ENCODE results near the gene FBXL19. TPM values are rescaled to one million over a fixed set of nuclear protein-coding genes. Genes with fewer than 3 reads are reported as not detected.

The FBXL19 gene
- polyA plus RNA-seq, 1 donor (not counting 4 experiments of a cell fraction or from before 2014, with no cell fraction given), result 10.2 TPM

DNA sequence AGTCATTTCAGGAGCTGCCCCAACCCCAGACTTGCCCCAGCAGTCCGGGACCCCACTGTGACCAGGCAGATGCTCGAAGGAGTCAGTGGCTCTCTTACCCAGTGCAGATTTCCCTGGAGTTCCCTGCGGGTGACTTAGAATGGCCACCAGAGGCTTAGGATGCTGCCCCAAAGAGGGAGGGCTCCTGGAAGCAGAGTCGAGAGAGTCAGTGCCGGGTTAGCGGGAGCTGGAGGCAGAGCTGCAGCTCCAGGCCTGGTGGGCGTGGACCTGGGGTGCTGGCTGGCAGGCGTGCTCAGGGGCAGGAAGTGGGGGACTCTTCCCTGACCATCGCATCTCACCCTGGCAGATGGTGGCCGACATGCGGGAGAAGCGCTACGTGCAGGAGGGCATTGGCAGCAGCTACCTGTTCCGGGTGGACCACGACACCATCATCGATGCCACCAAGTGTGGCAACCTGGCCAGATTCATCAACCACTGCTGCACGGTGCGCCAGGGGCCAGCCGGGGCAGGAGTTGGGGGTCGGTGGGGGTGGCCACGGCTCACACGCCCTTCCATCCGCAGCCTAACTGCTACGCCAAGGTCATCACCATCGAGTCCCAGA, 60.0 kb downstream of the FBXL19 start:
- Histone ChIP-seq H3K79me2 (ENCODE audit: control insufficient read depth, insufficient read depth, low read length) (no peaks in the 10 kb centered on the region), H2AFZ (ENCODE audit: control insufficient read depth, low read length) (no peak overlapping the region), H3K4me1 (ENCODE audit: control insufficient read depth, extremely low read depth, insufficient read depth, low read length) (peaks cover 15% of the 10 kb centered on the region), H3K9ac (ENCODE audit: control insufficient read depth, extremely low read depth, insufficient read depth, low read length) (no peak overlapping the region), H3K4me2 (ENCODE audit: control insufficient read depth, extremely low read depth, insufficient read depth, low read depth, low read length) (no peak overlapping the region), H3K27ac (ENCODE audit: control insufficient read depth, insufficient read depth, low read length) (no peak overlapping the region), H3K36me3 (ENCODE audit: control insufficient read depth in 2 of 2, extremely low read depth in 1 of 2, insufficient read depth in 2 of 2, low read length in 2 of 2) (peaks cover 13 to 14% of the 10 kb centered on the region in 2 experiments), H3K4me3 (ENCODE audit: control insufficient read depth in 2 of 3, extremely low read depth in 1 of 3, insufficient read depth in 2 of 3, low read depth in 1 of 3, low read length in 3 of 3) (no peak overlapping the region), H3K27me3 (ENCODE audit: control insufficient read depth, extremely low read depth, insufficient read depth, low read length) (no peaks in the 10 kb centered on the region), H4K20me1 (ENCODE audit: control insufficient read depth, extremely low read depth, insufficient read depth, low read length) (no peaks in the 10 kb centered on the region), H3K9me3 (ENCODE audit: control insufficient read depth, low read depth, low read length) (no peaks in the 10 kb centered on the region), H3K9me1 (ENCODE audit: control insufficient read depth, extremely low read depth, insufficient read depth, low read length) (no peaks in the 10 kb centered on the region)
- no peak for FAIRE-seq
- DNase-seq (ENCODE audit: low read depth, low spot score), result no peak
- dilution Hi-C loops (cut with MboI; ENCODE audit: extremely low pct_ligation_motif_present, low sequenced_read_pairs), result no loop called here
- TF ChIP-seq, protein P1, sequence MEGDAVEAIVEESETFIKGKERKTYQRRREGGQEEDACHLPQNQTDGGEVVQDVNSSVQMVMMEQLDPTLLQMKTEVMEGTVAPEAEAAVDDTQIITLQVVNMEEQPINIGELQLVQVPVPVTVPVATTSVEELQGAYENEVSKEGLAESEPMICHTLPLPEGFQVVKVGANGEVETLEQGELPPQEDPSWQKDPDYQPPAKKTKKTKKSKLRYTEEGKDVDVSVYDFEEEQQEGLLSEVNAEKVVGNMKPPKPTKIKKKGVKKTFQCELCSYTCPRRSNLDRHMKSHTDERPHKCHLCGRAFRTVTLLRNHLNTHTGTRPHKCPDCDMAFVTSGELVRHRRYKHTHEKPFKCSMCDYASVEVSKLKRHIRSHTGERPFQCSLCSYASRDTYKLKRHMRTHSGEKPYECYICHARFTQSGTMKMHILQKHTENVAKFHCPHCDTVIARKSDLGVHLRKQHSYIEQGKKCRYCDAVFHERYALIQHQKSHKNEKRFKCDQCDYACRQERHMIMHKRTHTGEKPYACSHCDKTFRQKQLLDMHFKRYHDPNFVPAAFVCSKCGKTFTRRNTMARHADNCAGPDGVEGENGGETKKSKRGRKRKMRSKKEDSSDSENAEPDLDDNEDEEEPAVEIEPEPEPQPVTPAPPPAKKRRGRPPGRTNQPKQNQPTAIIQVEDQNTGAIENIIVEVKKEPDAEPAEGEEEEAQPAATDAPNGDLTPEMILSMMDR (optimal IDR thresholded peaks at IDR 0.05 in 1 of 3, IDR thresholded peaks at IDR 0.05 in 1 of 3, conservative IDR thresholded peaks at IDR 0.05 in 1 of 3; ENCODE audit: extremely low read depth in 1 of 3, insufficient read depth in 2 of 3, low read length in 3 of 3), result no peak
- no peak for TF ChIP-seq EZH2 (IDR thresholded peaks at IDR 0.05; ENCODE audit: low read length)

DNA sequence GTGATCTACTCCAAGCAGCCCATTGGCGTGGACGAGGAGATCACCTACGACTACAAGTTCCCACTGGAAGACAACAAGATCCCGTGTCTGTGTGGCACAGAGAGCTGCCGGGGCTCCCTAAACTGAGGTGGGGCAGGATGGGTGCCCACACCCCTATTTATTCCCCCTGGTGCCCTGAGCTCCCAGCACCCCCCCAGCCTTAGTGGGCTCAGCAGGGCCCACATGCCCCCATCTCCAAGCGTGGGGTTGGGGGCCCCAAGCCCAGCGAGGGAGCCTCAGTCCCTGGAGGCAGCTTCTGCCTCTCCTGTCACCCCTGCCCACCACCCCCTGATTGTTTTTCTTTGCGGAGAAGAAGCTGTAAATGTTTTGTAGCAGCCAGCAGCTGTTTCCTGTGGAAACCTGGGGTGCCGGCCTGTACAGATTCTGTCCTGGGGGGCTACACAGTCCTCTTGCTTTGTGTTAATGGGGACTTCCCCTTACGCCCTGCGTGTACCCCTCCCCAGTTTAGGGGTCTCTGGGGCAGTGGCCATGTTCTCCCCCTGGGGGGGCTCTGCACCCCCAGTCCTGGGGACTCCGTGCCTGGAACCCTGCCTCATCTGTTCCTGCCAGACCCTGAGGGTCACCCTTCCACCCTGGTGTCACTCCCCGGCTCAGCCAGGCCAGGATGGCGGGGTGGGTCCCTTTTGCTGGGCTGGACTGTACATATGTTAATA, 60.7 kb downstream of the FBXL19 start:
- H4K20me1 ChIP-seq (ENCODE audit: control insufficient read depth, extremely low read depth, insufficient read depth, low read length), result no peaks in the 10 kb centered on the region
- no peak for FAIRE-seq
- H3K9me1 ChIP-seq (ENCODE audit: control insufficient read depth, extremely low read depth, insufficient read depth, low read length), result no peaks in the 10 kb centered on the region
- H3K9me3 ChIP-seq (ENCODE audit: control insufficient read depth, low read depth, low read length), result no peaks in the 10 kb centered on the region
- dilution Hi-C loops (cut with MboI; ENCODE audit: extremely low pct_ligation_motif_present, low sequenced_read_pairs), result no loop called here
- no peaks in the 10 kb centered on the region for H3K27me3 ChIP-seq (ENCODE audit: control insufficient read depth, extremely low read depth, insufficient read depth, low read length)
- H3K79me2 ChIP-seq (ENCODE audit: control insufficient read depth, insufficient read depth, low read length), result no peaks in the 10 kb centered on the region
- no peak overlapping the region for H3K4me3 ChIP-seq (ENCODE audit: control insufficient read depth in 2 of 3, extremely low read depth in 1 of 3, insufficient read depth in 2 of 3, low read depth in 1 of 3, low read length in 3 of 3)
- no peak for TF ChIP-seq EZH2 (IDR thresholded peaks at IDR 0.05; ENCODE audit: low read length)
- TF ChIP-seq, protein P1 (optimal IDR thresholded peaks at IDR 0.05 in 1 of 3, IDR thresholded peaks at IDR 0.05 in 1 of 3, conservative IDR thresholded peaks at IDR 0.05 in 1 of 3; ENCODE audit: extremely low read depth in 1 of 3, insufficient read depth in 2 of 3, low read length in 3 of 3), result no peak
- H3K4me2 ChIP-seq (ENCODE audit: control insufficient read depth, extremely low read depth, insufficient read depth, low read depth, low read length), result no peak overlapping the region
- H2AFZ ChIP-seq (ENCODE audit: control insufficient read depth, low read length), result no peak overlapping the region
- peaks cover 15% of the 10 kb centered on the region for H3K4me1 ChIP-seq (ENCODE audit: control insufficient read depth, extremely low read depth, insufficient read depth, low read length)
- H3K9ac ChIP-seq (ENCODE audit: control insufficient read depth, extremely low read depth, insufficient read depth, low read length), result no peak overlapping the region
- DNase-seq (ENCODE audit: low read depth, low spot score), result no peak
- H3K27ac ChIP-seq (ENCODE audit: control insufficient read depth, insufficient read depth, low read length), result no peak overlapping the region
- H3K36me3 ChIP-seq (ENCODE audit: control insufficient read depth in 2 of 2, extremely low read depth in 1 of 2, insufficient read depth in 2 of 2, low read length in 2 of 2), result peaks cover 11 to 14% of the 10 kb centered on the region in 2 experiments
